GM18526 (cell line): ENCODE data around the gene PUS10.

Experiments used
- POLR2A ChIP-seq: IDR thresholded peaks from 3 replicates; pipeline ENCODE4 v1.6.1; 2011; ENCODE audit not compliant: insufficient read length; ENCODE audit errors: extremely low read depth

PUS10 gene

DNA sequence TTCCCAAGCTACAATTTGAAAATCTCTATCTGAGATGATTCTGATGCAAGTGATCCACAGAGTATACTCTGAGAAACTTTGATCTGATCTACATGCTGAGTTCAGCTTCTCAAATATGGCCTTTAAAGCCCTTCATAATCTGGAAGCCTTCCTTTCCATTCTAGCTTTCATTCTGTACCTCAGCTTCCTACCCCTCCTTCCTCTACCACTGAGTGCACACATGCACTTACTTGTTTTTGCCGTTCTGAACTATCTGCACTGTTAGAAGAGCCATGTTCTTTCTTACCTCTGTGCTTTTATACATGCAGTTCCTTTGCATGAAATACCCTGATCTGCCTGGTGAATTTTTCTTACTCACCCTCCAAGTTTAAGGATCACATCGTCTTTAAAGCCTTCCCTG, 111.7 kb downstream of the PUS10 start:
- no peak for TF ChIP-seq POLR2A

DNA sequence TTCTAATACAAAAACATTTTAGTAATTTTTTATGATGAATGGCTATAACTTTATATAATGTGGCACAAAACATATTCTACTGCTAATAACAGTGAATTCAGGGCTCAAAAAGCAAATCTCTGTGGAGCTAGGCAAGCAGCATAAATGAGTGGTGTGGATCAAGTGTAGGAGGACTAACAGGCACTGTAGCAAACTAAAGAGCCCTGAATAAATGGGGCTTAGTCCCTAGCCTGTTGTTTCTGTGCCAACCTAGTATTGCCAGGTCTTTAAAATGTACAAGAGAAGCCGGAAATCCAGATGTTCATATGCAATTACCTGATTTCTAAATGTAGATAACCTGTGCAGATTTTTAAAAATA, 118.2 kb downstream of the PUS10 start:
- no peak for TF ChIP-seq POLR2A

DNA sequence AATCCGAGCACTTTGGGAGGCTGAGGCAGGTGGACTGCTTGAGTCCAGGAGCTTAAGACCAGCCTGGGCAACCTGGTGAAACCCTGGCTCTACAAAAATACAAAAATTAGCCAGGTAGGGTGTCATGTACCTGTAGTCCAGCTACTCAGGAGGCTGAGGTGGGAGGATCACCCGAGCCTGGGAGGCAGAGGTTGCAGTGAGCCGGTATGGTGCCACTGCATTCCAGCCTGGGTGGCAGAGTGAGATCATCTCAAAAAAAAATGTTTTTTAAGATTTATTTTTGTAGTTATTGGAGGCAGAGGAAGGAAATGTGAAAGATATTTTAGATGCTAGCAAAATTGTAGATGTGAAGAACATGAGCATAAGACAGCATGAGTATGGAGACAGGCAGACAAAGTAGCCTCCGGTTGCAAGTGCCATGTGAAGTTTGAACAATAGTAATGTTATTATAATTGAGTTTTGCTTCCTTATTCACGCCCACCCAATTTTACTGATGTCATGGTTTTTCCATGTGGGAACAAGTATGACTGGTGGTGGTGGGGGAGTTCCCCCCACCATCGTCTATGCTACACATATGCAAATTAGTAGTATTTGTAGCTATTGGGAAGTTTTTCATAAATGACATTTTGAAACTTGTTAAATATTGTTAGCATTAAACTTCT, 118.7 kb downstream of the PUS10 start:
- TF ChIP-seq POLR2A, result no peak

DNA sequence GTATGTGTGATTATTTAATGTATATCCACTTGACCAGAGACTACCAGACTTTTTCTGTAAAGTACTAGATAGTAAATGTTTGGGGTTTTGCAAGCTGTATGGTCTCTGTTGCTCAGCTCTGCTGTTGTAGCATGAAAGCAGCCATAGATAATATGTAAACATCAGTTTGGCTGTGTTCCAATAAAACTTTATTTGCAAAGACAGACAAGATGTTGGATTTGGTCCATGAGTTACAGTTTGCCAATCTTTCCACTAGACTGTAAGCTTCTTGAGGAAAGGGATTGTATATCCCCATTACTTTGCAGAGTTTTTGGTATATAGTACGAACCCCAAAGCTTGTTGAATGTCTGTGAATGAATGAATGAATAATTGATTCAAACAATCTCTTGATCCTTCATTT, 119.5 kb downstream of the PUS10 start:
- no peak for TF ChIP-seq POLR2A
